DOHH2 (cell line): Measurements from ENCODE around the gene TMEM131.
"Not testable (repeated sequence)": the region's sequence is repeated elsewhere in the genome, so short reads cannot be mapped to it uniquely, and the experiment has no call there.

Source experiments
- H3F3A ChIP-seq: fragments of 200-600 bp; sonication (generic), shearing (Covaris generic); 2 replicates; pipeline ENCODE4 v1.6.0; 2016; ENCODE audit warnings: antibody characterized with exemption, mild to moderate bottlenecking; ENCODE audit not compliant: control insufficient read depth, insufficient read depth
- H3K27ac ChIP-seq: fragments of 200-600 bp; sonication (generic); 2 replicates; pipeline ENCODE4 v1.5.1; 2014; ENCODE audit warnings: low read depth, mild to moderate bottlenecking, low read length, moderate library complexity
- H3K27me3 ChIP-seq: fragments of 200-600 bp; sonication (generic); 2 replicates; pipeline ENCODE4 v1.6.1; 2014; ENCODE audit warnings: mild to moderate bottlenecking, low read length, mixed read lengths; ENCODE audit not compliant: control insufficient read depth
- H3K36me3 ChIP-seq: fragments of 200-600 bp; sonication (generic); 2 replicates; pipeline ENCODE4 v1.6.1; 2014; ENCODE audit warnings: mild to moderate bottlenecking, low read length, moderate library complexity, mixed read lengths; ENCODE audit not compliant: control insufficient read depth
- H3K4me1 ChIP-seq: fragments of 200-600 bp; sonication (generic); 2 replicates; pipeline ENCODE4 v1.6.1; 2014; ENCODE audit warnings: mild to moderate bottlenecking, low read length, mixed read lengths; ENCODE audit not compliant: control insufficient read depth
- H3K4me2 ChIP-seq: fragments of 200-600 bp; sonication (generic); 2 replicates; pipeline ENCODE4 v1.6.0; 2014; ENCODE audit warnings: mild to moderate bottlenecking, low read length, moderate library complexity
- H3K4me3 ChIP-seq: fragments of 200-600 bp; sonication (generic); 2 replicates; pipeline ENCODE4 v1.5.1; 2014; ENCODE audit warnings: mild to moderate bottlenecking, low read length, mixed read lengths
- H3K79me2 ChIP-seq: fragments of 200-600 bp; sonication (generic); 2 replicates; pipeline ENCODE4 v1.6.1; 2014; ENCODE audit warnings: mild to moderate bottlenecking, low read length, mixed read lengths; ENCODE audit not compliant: control insufficient read depth
- H3K9me2 ChIP-seq: fragments of 200-600 bp; sonication (generic); replicated peaks from 2 replicates; pipeline ENCODE4 v1.6.1; 2014; ENCODE audit warnings: mild to moderate bottlenecking, low read length, mixed read lengths; ENCODE audit not compliant: control insufficient read depth
- H3K9me3 ChIP-seq: fragments of 200-600 bp; sonication (generic); 2 replicates; pipeline ENCODE4 v1.6.1; 2014; ENCODE audit warnings: antibody characterized with exemption, low read length, mixed read lengths; ENCODE audit not compliant: control insufficient read depth, insufficient read depth
- H4K20me1 ChIP-seq: fragments of 200-600 bp; sonication (generic); 2 replicates; pipeline ENCODE4 v1.6.0; 2014; ENCODE audit warnings: low read depth, mild to moderate bottlenecking, antibody characterized with exemption, low read length, moderate library complexity; ENCODE audit not compliant: control insufficient read depth, insufficient read depth
- CTCF ChIP-seq: fragments of 200-600 bp; sonication (generic); IDR thresholded peaks from one replicate; pipeline ENCODE4 v1.5.1; 2014; ENCODE audit warnings: antibody characterized with exemption, mild to moderate bottlenecking, low read depth, low read length; ENCODE audit not compliant: poor library complexity, severe bottlenecking
- EZH2phosphoT487 ChIP-seq: fragments of 200-600 bp; sonication (generic); IDR thresholded peaks from 2 replicates; pipeline ENCODE4 v1.6.1; 2017; ENCODE audit warnings: borderline replicate concordance, mild to moderate bottlenecking, antibody characterized with exemption, low read length, moderate library complexity, mixed read lengths

The TMEM131 gene

GRCh38 chr2:97713296-97714083, 282.3 kb downstream of the TMEM131 start, which contains the start of gene ZAP70:
ZAP70 (plus strand) TSS chr2:97713576; CDS start chr2:97724037, 10,461 bp downstream.
- H3K9me2 ChIP-seq: no peaks in the 10 kb centered on the region
- H3K4me1 ChIP-seq: peaks cover 17% of the 10 kb centered on the region
- H3K79me2 ChIP-seq: no peaks in the 10 kb centered on the region
- H3K4me2 ChIP-seq: no peak within 1 kb of the TSS
- no peaks in the 10 kb centered on the region for H3K9me3 ChIP-seq
- no peak within 1 kb of the TSS for H3K27ac ChIP-seq
- no peaks in the 10 kb centered on the region for H3F3A ChIP-seq
- no peaks in the 10 kb centered on the region for H3K27me3 ChIP-seq
- H3K36me3 ChIP-seq: no peaks in the 10 kb centered on the region
- TF ChIP-seq EZH2phosphoT487 (no peak), CTCF (no peak)
- H3K4me3 ChIP-seq: no peak within 1 kb of the TSS
- no peaks in the 10 kb centered on the region for H4K20me1 ChIP-seq

GRCh38 chr2:97712693-97713295, 283.0 kb downstream of the TMEM131 start:
- no peaks in the 10 kb centered on the region for H4K20me1 ChIP-seq
- H3K27me3 ChIP-seq: no peaks in the 10 kb centered on the region
- H3K27ac ChIP-seq: no peak overlapping the region
- H3K36me3 ChIP-seq: no peaks in the 10 kb centered on the region
- no peak overlapping the region for H3K4me3 ChIP-seq
- peaks cover 15% of the 10 kb centered on the region for H3K4me1 ChIP-seq
- H3K9me2 ChIP-seq: no peaks in the 10 kb centered on the region
- H3K79me2 ChIP-seq: no peaks in the 10 kb centered on the region
- H3K4me2 ChIP-seq: no peak overlapping the region
- no peaks in the 10 kb centered on the region for H3K9me3 ChIP-seq
- H3F3A ChIP-seq: no peaks in the 10 kb centered on the region
- TF ChIP-seq CTCF (no peak), EZH2phosphoT487 (no peak)

- H3K9me3 ChIP-seq, H3K4me2 ChIP-seq, H3K27me3 ChIP-seq: not testable (repeated sequence)
Observed at GRCh38 chr2:97712175-97712574, 283.6 kb downstream of the TMEM131 start.

GRCh38 chr2:97711394-97711711, 284.4 kb downstream of the TMEM131 start:
- TF ChIP-seq CTCF (no peak), EZH2phosphoT487 (no peak)
- H3K9me3 ChIP-seq: no peaks in the 10 kb centered on the region
- no peaks in the 10 kb centered on the region for H3K79me2 ChIP-seq
- no peak overlapping the region for H3K27ac ChIP-seq
- H3K4me3 ChIP-seq: no peak overlapping the region
- H3K36me3 ChIP-seq: no peaks in the 10 kb centered on the region
- no peaks in the 10 kb centered on the region for H4K20me1 ChIP-seq
- H3K4me1 ChIP-seq: peaks cover 15% of the 10 kb centered on the region
- no peak overlapping the region for H3K4me2 ChIP-seq
- H3K27me3 ChIP-seq: no peaks in the 10 kb centered on the region
- no peaks in the 10 kb centered on the region for H3K9me2 ChIP-seq
- no peaks in the 10 kb centered on the region for H3F3A ChIP-seq

More at GRCh38 chr2:97712175-97712574, 283.6 kb downstream of the TMEM131 start:
- not testable (repeated sequence) for H3K36me3 ChIP-seq, H3K4me3 ChIP-seq, H3K79me2 ChIP-seq, H4K20me1 ChIP-seq, H3K27ac ChIP-seq, H3K9me2 ChIP-seq, H3F3A ChIP-seq
- H3K4me1 ChIP-seq: peaks cover 15% of the 10 kb centered on the region
